ENCODE data around the gene TRIM14.

DNA sequence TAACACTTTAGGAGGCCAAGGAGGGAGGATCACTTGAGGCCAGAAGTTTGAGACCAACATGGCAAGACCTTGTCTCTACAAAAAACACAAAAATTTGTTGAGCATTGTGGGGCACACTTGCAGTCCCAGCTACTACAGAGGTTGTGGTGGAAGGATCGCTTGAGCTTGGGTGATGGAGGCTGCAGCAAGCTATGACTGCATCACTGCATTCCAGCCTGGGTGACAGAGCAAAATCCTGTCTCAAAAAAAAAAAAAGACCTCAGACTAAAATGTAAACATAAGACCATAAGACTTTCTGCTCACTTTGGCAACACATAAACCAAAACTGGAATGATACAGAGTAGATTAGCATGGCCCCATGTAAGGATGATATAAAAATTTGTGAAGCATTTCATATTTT, 87.1 kb downstream of the TRIM14 start:
- TF ChIP-seq, protein P1, sequence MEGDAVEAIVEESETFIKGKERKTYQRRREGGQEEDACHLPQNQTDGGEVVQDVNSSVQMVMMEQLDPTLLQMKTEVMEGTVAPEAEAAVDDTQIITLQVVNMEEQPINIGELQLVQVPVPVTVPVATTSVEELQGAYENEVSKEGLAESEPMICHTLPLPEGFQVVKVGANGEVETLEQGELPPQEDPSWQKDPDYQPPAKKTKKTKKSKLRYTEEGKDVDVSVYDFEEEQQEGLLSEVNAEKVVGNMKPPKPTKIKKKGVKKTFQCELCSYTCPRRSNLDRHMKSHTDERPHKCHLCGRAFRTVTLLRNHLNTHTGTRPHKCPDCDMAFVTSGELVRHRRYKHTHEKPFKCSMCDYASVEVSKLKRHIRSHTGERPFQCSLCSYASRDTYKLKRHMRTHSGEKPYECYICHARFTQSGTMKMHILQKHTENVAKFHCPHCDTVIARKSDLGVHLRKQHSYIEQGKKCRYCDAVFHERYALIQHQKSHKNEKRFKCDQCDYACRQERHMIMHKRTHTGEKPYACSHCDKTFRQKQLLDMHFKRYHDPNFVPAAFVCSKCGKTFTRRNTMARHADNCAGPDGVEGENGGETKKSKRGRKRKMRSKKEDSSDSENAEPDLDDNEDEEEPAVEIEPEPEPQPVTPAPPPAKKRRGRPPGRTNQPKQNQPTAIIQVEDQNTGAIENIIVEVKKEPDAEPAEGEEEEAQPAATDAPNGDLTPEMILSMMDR (conservative IDR thresholded peaks at IDR 0.05) = no peak
- no peak for TF ChIP-seq EZH2 (IDR thresholded peaks at IDR 0.05; ENCODE audit: low read depth)
